OCI-LY1 (cell line): ENCODE measurements around the gene RAD51B.

Experiments used
- H2AFZ ChIP-seq: fragments of 200-600 bp; sonication (generic), shearing (Covaris generic); 2 replicates; pipeline ENCODE4 v1.6.0; 2014; ENCODE audit warnings: antibody characterized with exemption, mild to moderate bottlenecking, low read length
- H3F3A ChIP-seq: fragments of 200-600 bp; sonication (generic), shearing (Covaris generic); 2 replicates; pipeline ENCODE4 v1.6.0; 2014; ENCODE audit warnings: mild to moderate bottlenecking, antibody characterized with exemption, low read length, moderate library complexity; ENCODE audit not compliant: insufficient read depth
- H3K27ac ChIP-seq: fragments of 200-600 bp; sonication (generic); 2 replicates; pipeline ENCODE4 v1.5.1; 2014; ENCODE audit warnings: low read length, mixed run types, mild to moderate bottlenecking, low read depth; ENCODE audit not compliant: poor library complexity, severe bottlenecking
- H3K27me3 ChIP-seq: fragments of 200-600 bp; sonication (generic); 2 replicates; pipeline ENCODE4 v1.6.0; 2014; ENCODE audit warnings: antibody characterized with exemption, mild to moderate bottlenecking, low read length, moderate library complexity; ENCODE audit not compliant: insufficient read depth
- H3K36me3 ChIP-seq: fragments of 200-600 bp; sonication (generic); 2 replicates; pipeline ENCODE4 v1.6.1; 2014; ENCODE audit warnings: mild to moderate bottlenecking, antibody characterized with exemption, low read length, moderate library complexity, mixed read lengths; ENCODE audit not compliant: insufficient read depth
- H3K4me1 ChIP-seq: fragments of 200-600 bp; sonication (generic); 2 replicates; pipeline ENCODE4 v1.5.1; 2014; ENCODE audit warnings: mild to moderate bottlenecking, low read length, moderate library complexity; ENCODE audit not compliant: insufficient read depth, severe bottlenecking
- H3K4me2 ChIP-seq: fragments of 200-600 bp; sonication (generic), shearing (Covaris generic); 2 replicates; pipeline ENCODE4 v1.6.1; 2014; ENCODE audit warnings: low read length
- H3K4me3 ChIP-seq: fragments of 200-600 bp; sonication (generic); 2 replicates; pipeline ENCODE4 v1.5.1; 2014; ENCODE audit warnings: low read length, low read depth, mild to moderate bottlenecking, mixed read lengths; ENCODE audit not compliant: poor library complexity, severe bottlenecking
- H3K79me2 ChIP-seq: fragments of 200-600 bp; shearing (Covaris generic); 2 replicates; pipeline ENCODE4 v1.6.1; 2016; ENCODE audit warnings: mixed run types, low read length, mixed read lengths; ENCODE audit not compliant: insufficient read depth
- H3K9ac ChIP-seq: fragments of 200-600 bp; sonication (generic), shearing (Covaris generic); 2 replicates; pipeline ENCODE4 v1.6.1; 2014; ENCODE audit warnings: mild to moderate bottlenecking, low read length, mixed read lengths
- H3K9me2 ChIP-seq: fragments of 200-600 bp; sonication (generic), shearing (Covaris generic); 2 replicates; pipeline ENCODE4 v1.6.1; 2014; ENCODE audit warnings: low read depth, mild to moderate bottlenecking, low read length, mixed read lengths
- H3K9me3 ChIP-seq: fragments of 200-600 bp; shearing (Covaris generic); 2 replicates; pipeline ENCODE4 v1.6.1; 2014; ENCODE audit warnings: low read length, mixed read lengths
- H4K20me1 ChIP-seq: fragments of 200-600 bp; sonication (generic), shearing (Covaris generic); 2 replicates; pipeline ENCODE4 v1.6.0; 2016; ENCODE audit warnings: mild to moderate bottlenecking, low read length; ENCODE audit not compliant: insufficient read depth
- CTCF ChIP-seq: fragments of 200-600 bp; sonication (generic), shearing (Covaris generic); IDR thresholded peaks from 2 replicates; pipeline ENCODE4 v1.5.1; 2017; ENCODE audit warnings: mild to moderate bottlenecking, antibody characterized with exemption, low read length, moderate library complexity, mixed read lengths
- EZH2 ChIP-seq: fragments of 200-600 bp; sonication (generic), shearing (Covaris generic); IDR thresholded peaks from 2 replicates; pipeline ENCODE4 v1.8.0; 2017; ENCODE audit warnings: borderline replicate concordance, mixed run types, mild to moderate bottlenecking, antibody characterized with exemption, low read length, moderate library complexity, mixed read lengths

Gene RAD51B

DNA sequence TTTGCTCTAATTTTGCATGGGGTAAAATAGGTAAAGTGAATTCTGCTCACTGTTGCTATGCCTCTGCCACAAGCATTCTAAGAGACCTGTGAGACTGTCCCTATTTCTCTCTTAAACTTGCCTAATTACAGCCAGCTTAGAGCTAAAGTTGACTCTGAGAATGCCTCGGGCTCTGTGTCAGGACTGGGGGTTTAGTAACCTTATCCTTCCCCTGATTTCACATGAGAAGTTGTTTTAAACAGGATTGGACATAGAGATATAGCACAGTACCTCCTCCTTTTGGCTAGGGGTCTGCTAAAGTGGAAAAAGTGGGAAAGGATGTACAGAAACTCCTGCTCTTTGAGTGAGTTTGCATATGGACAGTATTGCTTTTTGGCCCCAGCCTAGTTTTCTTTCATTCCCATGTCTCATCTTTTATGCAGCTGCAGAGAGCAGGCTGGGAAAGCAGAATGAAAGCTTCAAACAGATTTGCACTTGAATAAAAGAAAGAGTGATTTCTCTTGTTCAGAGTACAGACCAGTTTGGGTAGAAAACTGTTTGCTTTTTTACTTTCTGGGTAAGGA is 122.0 kb downstream of the RAD51B start:
- Histone ChIP-seq H3K4me2 (no peak overlapping the region), H3F3A (no peaks in the 10 kb centered on the region), H3K9ac (no peak overlapping the region), H3K36me3 (no peaks in the 10 kb centered on the region), H4K20me1 (no peaks in the 10 kb centered on the region), H2AFZ (no peak overlapping the region), H3K4me1 (no peaks in the 10 kb centered on the region), H3K27me3 (no peaks in the 10 kb centered on the region), H3K9me3 (no peaks in the 10 kb centered on the region), H3K4me3 (no peak overlapping the region), H3K9me2 (no peaks in the 10 kb centered on the region), H3K79me2 (no peaks in the 10 kb centered on the region), H3K27ac (no peak overlapping the region)
- TF ChIP-seq EZH2 (no peak), CTCF (no peak)

- Histone ChIP-seq H3K9me3 (no peaks in the 10 kb centered on the region), H4K20me1 (no peaks in the 10 kb centered on the region), H3F3A (no peaks in the 10 kb centered on the region), H3K9me2 (no peaks in the 10 kb centered on the region), H3K4me3 (no peak overlapping the region), H3K9ac (no peak overlapping the region), H3K27ac (no peak overlapping the region), H3K4me1 (no peaks in the 10 kb centered on the region), H2AFZ (no peak overlapping the region), H3K27me3 (no peaks in the 10 kb centered on the region), H3K79me2 (no peaks in the 10 kb centered on the region), H3K4me2 (no peak overlapping the region), H3K36me3 (no peaks in the 10 kb centered on the region)
- no peak for TF ChIP-seq EZH2
Measured at GRCh38 chr14:67942080-67942710, 122.6 kb downstream of the RAD51B start.

DNA sequence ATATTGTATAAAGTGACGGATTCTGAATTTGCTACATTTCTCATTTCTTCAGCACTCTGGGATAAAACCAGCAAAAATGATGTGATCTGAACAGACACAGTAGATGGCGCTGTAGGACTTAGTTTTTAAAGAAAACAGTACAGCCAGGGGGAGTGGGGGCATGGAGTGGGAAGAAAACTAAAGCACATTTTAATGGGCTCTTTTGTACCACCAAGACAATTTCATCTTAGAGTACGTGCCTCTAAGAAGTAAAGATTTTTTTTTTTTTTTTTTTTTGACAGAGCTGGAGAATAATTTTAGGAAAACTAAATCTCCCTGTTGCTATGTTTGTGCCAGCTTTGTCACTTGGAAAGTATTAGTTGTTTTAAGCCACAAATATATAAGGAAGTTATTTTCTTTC is 124.4 kb downstream of the RAD51B start:
- H3K4me1 ChIP-seq, result no peaks in the 10 kb centered on the region
- H3K4me2 ChIP-seq, result no peak overlapping the region
- no peak overlapping the region for H3K9ac ChIP-seq
- H3F3A ChIP-seq, result no peaks in the 10 kb centered on the region
- H3K36me3 ChIP-seq, result no peaks in the 10 kb centered on the region
- H3K27ac ChIP-seq, result no peak overlapping the region
- no peaks in the 10 kb centered on the region for H3K27me3 ChIP-seq
- TF ChIP-seq CTCF (peak; percentile 86), EZH2 (no peak)
- no peaks in the 10 kb centered on the region for H3K9me2 ChIP-seq
- H3K79me2 ChIP-seq, result no peaks in the 10 kb centered on the region
- no peaks in the 10 kb centered on the region for H3K9me3 ChIP-seq
- no peaks in the 10 kb centered on the region for H4K20me1 ChIP-seq
- no peak overlapping the region for H2AFZ ChIP-seq
- no peak overlapping the region for H3K4me3 ChIP-seq

DNA sequence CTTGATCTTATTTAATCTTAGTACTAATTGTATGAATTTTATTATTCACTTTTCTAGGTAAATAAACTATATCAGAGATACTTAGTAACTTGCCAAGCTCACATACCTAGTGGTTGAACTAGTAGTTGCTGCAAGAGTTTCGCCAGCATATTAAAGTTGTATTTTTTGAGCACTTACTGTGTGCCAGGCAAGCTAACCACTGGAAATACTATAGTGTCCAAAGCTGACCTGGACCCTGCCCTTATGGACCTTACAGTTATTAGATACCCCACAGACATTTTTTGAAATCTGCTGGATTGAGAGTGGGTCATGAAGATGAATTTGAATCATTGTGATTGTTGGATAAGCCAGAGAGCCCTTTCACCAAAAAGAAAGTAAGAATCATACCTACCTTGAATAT is 125.0 kb downstream of the RAD51B start:
- Histone ChIP-seq H3K4me1 (no peaks in the 10 kb centered on the region), H3K4me3 (no peak overlapping the region), H3K9ac (no peak overlapping the region), H3K27ac (no peak overlapping the region), H2AFZ (no peak overlapping the region), H3K79me2 (no peaks in the 10 kb centered on the region), H3K9me3 (peaks cover 4% of the 10 kb centered on the region; the same call in 1 of the 2 replicates), H3F3A (no peaks in the 10 kb centered on the region), H3K4me2 (no peak overlapping the region), H3K27me3 (no peaks in the 10 kb centered on the region), H4K20me1 (no peaks in the 10 kb centered on the region), H3K9me2 (no peaks in the 10 kb centered on the region), H3K36me3 (no peaks in the 10 kb centered on the region)
- TF ChIP-seq EZH2 (no peak), CTCF (no peak)
